T-helper 2 cell treated with Interferon-gamma antibody and Interleukin-4, amounts not matched to agents 100 ng/mL and 5 ng/mL, for 36 hours (primary cell): ENCODE measurements around the gene STING1. TPM values are rescaled to one million over a fixed set of nuclear protein-coding genes. Genes with fewer than 3 reads are reported as not detected.
"Not testable (repeated sequence)": the region's sequence is repeated elsewhere in the genome, so short reads cannot be mapped to it uniquely, and the experiment has no call there.

Experiments
- intact Hi-C: fragments of 100-400 bp; cut with micrococcal nuclease; formaldehyde crosslinking; loops from one replicate; pipeline ENCODE4 v1.15.1; 2023
- total RNA-seq: library from RNA; stranded (reverse); gene quantifications from 2 replicates; pipeline ENCODE4 v1.2.3, GENCODE V29; 2022

The STING1 gene
- total RNA-seq, 1 donor from 2014 or later = 216 TPM

DNA sequence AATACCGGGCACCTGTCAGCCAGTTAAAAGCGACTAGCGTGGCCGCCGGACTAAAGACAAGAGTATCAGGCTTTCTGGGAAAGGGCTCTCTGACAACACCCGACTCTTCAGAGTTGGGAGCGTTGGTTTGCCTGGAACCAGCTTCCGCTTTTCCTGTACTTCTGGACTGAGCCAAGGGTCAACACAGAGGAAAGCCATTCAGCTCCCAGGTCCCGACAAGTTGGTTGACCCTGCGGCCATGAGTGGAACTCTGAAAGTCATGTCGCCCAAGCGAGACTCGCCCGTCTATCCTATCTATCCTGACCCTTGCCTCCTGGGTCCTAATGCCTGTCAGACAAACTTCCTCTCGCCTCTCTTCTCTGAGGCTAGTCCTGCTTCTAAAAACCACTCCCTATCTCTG lies 21.3 kb upstream of the STING1 start:
- intact Hi-C loops = not testable (repeated sequence)

DNA sequence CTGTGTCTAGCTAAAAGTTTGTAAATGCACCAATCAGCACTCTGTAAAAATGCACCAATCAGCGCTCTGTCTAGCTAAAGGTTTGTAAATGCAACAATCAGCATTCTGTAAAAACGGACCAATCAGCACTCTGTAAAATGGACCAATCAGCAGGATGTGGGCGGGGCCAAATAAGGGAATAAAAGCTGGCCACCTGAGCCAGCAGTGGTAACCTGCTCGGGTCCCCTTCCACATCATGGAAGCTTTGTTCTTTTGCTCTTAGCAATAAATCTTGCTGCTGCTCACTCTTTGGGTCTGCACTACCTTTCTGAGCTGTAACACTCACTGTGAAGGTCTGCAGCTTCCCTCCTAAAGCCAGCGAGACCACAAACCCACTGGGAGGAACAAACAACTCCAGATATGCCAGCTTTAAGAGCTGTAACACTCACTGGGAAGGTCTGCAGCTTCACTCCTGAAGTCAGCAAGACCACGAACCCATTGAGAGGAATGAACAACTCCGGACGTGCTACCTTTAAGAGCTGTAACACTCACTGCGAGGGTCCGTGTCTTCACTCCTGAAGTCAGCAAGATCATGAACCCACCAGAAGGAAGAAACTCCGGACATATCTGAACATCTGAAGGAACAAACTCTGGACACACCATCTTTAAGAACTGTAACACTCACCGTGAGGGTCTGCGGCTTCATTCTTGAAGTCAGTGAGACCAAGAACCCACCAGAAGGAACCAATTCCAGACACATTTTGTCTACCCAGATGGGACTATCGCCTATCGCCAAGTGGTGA lies 20.7 kb upstream of the STING1 start:
- intact Hi-C loops = not testable (repeated sequence)

DNA sequence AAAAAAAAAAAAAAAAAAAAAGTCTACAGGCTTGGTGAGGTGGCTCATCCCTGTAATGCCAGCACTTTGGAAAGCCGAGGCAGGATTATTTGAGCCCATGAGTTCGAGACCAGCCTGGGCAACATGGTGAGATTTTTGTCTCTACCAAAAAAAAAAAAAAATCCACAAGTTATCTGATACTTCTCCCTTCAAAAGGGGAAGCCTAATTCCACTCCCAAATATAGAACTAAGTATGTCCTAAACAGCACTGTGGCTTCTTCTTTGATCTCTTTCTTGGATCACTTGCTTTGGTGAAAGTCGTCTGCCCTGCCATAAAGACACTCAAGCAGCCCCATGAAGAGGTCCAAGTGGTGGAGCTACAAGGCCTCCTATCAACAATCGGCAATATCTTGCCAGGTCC lies 18.8 kb upstream of the STING1 start:
- intact Hi-C loops = no loop called here

DNA sequence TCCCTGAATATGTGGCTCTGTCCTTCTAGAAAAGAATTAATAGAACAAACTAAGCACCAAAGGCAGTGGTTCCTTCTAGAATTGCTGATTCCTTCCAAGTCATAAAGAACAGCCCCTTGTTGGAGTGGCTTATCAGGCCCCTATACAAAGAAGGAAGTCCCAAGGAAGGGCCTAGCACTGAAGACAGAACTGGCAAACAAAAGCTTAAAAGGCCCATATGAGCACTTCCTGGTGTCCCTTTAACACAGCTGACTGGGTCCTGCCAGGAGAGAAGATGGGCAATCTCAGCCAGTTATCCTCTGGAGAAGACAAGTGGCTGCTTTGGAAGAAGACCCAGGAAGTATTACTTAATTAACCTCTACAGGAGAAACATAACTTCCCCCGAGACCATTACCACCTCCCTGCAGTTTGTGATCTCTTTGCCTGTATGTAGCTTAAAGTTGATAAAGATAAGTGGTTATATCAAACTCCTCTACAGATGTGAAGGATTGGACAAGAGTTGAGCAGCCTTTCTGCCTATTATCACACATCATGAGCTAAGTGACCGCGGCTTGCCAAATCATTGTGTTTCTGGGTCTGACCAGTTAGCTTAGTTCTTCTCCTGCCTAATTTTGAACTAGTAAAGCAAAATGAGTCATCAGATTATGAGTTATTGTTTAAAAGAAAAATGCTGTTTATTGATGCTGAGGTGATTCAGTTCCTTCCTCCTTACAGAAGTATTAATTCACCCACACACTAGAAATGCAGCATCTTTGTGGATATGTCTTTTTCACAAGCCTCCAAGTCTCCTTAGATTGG lies 13.3 kb upstream of the STING1 start:
- intact Hi-C loops = no loop called here

DNA sequence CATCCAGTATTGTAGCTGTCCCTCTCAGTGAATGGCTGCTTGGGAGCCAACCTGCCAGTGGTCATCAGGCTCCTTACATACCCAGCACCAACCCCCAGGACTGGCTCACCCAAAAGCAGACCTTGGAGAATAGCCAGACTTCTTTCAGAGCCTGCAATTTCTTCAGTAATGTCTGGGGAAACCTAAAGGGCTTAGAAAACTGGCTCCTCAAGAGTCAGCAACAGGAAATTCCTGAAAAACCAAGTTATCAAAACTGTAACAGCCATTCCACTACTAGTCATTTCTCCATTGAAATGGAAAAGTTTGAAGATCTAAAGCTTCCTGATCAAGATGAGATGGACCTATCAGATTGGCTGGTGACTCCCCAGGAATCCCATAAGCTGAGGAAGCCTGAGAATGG lies 12.3 kb upstream of the STING1 start:
- intact Hi-C loops = no loop called here

DNA sequence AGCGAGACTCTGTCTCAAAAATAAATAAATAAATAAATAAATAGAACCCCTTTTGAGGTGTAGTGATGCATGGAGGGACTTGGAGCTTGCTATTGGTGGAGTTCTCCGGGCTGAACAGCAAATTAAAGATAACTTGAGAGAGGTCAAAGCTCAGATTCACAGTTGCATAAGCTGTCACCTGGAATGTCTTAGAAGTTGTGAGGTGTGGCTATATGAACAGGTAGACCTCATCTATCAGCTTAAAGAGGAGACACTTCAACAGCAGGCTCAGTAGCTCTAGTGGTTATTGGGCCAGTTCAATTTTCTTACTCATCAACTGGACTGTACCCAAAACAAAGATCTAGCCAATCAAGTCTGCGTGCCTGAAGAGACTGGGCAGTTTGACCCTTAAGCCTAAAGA lies 11.7 kb upstream of the STING1 start:
- intact Hi-C loops = no loop called here

DNA sequence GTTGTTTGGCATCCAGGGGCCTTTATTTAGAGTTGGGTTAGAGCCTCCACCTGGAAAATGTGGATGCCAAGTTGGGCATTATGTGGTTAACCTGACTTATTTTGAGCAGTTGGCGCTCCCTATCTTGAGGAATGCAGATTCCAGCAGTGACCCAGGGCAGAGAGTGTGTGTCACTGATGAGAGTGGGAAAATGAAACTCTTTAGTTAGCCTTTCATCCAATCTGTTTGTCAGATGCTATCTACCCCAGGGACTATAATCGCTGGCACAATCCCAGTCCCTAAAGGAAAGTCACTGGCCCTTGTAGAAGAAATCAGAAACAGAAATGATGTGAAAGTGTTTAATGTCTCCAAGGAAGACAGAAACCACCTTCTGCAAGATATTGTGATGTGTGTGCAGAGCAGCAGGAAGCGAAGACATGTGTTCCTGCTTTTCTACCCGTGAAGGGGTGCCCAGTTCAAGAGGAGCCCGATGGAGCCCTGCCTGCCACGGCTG lies 10.2 kb upstream of the STING1 start:
- intact Hi-C loops = no loop called here

DNA sequence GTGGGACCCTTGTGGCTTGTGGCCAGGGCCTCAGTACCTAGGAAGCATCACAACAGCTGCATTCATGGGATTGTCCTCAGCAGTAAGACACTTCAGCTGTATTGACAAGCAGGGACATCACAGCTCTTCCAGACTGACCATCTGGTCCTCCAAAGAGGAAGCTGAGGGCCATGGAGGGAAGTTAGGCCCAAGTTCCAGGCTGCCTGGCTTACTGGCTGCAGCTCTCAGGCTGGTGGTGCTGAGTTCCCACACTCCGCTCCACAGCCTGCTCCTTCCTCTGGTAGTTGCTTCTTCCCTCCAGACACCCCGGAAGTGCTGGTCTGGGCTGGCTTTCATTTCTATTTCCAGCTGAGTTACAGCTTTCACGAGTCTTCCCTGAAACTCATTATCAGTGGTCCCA lies 5.7 kb upstream of the STING1 start:
- intact Hi-C loops = no loop called here

DNA sequence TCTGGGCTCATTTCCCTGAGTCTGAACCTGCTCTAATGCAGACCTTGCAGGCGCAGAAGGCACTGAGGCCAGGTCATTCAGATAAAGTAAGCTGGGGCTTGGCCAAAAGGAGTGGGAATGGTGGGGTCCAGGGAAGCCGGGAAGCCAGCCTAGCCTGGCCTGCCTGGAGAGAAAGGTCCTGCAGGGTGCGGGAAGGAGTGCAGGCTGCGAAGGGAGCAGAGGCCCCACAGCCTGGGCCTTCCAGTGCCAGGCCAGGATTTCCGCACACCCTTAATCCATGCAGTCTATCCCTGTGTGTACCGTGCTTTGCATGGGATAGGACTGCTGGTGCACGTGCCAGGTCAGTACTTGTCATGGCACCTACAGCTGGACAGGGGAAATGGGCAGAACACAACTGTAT lies 3.6 kb upstream of the STING1 start:
- intact Hi-C loops = no loop called here

DNA sequence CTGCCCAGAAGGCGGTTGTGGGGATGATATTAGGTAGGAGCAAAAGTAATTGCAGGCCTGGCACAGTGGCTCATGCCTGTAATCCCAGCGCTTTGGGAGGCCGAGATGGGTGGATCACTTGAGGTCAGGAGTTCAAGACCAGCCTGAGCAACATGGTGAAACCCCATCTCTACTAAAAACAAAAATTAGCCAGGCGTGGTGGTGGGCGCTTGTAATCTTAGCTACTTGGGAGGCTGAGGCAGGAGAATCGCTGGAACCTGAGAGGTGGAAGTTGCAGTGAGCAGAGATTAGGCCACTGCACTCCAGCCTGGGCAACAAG lies 291 bp upstream of the STING1 start:
- intact Hi-C loops = loop anchor here (1.0 to 5.0 kb wide), 6 partner anchors 24 to 191 kb away; partner anchors contain the start of genes DNAJC18, MATR3 and UBE2D2

DNA sequence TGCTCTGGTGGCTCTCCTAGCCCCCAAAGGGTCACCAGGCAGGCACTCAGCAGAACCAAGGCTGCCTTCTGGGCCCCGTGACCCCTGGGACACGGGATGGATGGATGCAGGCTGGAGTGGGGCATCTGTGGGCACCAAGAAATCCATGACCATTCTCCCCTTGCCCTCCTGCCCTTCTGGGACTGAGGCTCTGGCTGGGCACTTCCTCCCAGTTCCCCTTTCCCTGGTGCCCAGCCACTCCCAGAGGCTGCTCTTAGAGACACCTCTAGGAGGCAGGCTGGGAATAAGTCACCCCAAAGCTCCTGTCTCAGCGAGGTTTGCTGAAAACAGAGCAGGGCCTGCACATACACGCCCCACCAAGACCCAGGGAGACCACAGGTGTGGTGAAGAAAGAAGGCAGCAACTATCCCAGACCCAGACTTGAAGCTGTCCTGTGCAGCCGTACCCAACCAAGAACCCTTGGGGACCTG lies 943 bp downstream of the STING1 start:
- intact Hi-C loops = loop anchor here (1.0 to 5.0 kb wide), 7 partner anchors 22 to 189 kb away; partner anchors contain the start of genes DNAJC18, MATR3 and UBE2D2

DNA sequence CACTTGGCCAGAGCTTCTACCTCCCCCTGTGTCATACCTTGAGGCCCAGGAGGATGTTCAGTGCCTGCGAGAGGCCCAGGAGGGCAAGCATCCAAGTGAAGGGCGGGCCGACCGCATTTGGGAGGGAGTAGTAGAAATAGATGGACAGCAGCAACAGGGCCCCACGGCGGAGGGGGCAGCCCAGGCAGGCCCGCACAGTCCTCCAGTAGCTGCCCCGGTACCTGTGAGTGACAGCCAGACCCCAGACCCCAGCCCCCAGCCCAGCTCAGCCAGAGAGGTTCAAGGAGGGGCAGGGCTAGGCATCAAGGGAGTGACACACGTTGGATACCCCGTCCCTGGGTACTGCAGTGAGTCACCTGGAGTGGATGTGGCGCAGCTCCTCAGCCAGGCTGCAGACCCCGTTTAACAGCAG lies 1.4 kb downstream of the STING1 start:
- intact Hi-C loops = loop anchor here (1.0 to 5.0 kb wide), 2 partner anchors 95 to 189 kb away; partner anchors contain the start of gene MATR3

DNA sequence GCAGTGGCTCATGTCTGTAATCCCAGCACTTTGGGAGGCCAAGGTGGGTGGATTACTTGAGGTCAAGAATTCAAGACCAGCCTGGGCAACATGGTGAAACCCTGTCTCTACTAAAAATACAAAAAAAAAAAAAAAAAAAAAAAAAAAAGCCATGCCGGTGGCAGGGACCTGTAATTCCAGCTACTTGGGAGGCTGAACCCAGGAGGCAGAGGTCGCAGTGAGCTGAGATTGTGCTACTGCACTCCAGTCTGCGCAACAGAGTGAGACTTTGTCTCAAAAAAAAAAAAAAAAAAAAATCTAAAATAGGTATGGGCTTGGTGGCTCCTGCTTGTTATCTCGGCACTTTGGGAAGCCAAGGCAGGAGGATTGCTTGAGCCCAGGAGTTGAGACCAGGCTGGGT lies 2.8 kb downstream of the STING1 start:
- intact Hi-C loops = loop anchor here (5.0 kb wide), 1 partner anchor 187 kb away; the partner anchor contains the start of gene MATR3

DNA sequence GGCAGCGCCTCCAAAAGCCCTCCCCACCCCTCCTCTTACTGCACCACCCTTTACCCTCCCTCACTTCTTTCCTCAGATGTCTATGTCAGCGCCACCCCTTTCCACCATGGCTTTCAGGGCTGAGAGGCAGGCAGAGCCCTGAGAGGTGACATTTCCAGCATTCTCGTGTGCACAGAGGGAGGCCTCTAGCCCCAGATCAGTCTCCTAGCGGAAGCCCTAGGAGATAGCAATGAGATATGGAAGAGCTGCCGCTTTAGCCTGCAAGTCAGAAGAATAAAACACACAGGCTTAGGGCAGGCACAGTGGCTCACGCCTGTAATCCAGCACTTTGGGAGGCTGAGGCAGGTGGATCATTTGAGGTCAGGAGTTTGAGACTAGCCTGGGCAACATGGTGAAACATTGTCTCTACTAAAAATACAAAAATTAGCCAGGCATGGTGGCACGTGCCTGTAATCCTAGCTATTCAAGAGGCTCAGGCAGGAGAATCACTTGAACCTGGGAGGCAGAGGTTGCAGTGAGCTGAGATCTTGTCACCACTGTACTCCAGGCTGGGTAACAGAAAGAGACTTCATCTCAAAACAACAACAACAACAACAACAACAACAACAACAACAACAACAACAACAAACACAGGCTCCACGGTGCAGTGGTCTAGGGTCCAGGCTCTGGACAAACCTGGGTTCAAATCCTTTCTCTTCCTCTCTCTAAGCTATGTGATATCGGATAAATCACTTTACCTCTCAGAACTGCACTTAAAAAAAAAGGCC lies 3.7 kb downstream of the STING1 start:
- intact Hi-C loops = not testable (repeated sequence)

DNA sequence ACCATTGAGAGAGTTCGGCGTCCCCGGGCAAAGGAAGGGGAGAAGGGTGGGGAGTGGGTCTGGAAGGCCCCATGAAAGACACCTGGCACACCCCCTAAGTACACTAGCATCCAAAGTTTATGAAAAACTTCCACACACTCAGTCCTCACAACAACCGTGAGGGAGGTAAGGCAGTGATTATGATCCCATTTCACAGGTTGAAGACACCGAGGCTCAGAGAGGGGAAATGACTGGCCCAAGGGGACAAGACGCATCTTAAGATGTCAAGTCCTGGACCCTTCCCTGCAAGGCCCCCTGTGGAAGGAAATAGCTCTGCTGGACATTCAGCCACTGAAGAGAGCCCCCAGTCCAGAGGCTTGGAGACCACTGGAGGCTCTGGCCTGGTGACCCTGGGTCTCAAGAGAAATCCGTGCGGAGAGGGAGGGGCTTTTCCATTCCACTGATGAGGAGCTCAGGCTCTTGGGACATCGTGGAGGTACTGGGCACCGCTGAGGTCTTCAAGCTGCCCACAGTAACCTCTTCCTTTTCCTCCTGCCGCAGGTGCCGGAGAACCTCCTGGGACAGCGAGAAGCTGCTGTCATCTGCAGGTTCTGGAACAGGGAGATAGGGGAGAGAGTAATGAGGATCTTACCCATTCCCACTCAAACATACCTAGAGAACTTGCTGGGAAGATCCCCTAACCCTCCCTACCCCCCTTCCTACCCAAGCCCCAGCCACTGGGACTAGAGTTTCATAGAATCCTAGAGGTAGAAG lies 6.5 kb downstream of the STING1 start:
- intact Hi-C loops = loop anchor here (2.0 kb wide), 1 partner anchor 17 kb away; no protein-coding TSS in a partner anchor

DNA sequence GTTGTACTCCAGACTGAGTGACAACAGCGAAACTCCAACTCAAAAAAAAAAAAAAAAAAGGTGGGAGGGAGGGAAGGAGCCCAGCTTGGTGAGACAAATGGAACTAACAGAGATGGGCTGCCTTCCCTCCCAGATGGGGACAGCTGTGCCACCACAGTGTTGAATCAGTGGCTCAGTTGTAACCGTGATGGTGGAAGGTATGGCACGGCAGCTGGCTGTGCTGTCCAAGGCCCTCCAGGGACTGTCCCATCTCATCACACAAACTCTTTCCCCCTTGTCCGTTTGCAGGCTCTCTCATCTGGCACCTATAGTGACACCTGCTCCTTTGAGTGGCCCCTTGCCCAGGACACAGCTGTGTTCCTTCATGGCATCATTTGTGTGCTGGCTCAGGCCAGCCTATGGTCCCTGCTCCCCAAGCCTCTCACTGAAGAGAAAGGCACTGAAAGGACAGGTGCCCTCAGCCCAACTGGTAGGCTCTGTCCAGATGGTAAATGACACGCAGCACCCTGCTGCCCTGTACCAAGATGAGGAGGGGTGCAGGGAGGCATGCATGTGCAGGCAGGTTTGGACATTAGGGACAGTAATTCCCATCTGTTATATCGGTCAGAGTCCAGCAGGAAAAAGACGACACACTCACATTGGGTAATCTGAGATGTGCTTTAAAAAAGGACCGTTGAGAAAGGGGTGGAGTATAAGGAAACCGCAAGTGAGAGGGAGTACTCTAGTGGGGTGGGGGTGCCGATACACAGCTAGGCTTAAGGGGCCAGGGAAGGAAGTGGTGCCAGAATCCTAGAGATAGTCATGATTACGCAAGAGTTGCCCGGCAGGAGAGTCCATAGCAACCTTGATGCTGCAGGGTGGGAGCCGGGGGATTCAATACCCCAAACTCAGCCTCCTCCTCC lies 7.4 kb downstream of the STING1 start:
- intact Hi-C loops = loop anchor here (2.0 kb wide), 1 partner anchor 16 kb away; no protein-coding TSS in a partner anchor

DNA sequence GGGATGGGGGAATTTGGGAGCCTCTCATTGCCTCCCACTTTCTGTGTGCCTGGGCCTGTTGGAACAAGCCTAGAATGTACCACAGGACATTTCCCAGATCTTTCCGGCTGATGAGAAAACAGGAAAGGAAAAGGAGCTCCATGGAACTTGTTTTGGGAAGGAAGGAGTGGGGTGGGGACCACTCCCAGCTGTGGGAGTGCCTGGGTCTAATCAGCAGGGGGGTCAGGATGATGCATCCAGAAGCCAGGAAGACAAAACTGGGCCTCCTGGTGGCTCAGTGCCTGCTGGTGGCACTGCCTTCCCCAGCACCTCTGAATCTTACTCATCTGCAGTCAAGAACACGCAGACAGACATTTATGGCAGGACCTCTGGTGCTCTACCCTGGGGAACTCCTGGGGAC lies 9.0 kb downstream of the STING1 start:
- intact Hi-C loops = no loop called here

DNA sequence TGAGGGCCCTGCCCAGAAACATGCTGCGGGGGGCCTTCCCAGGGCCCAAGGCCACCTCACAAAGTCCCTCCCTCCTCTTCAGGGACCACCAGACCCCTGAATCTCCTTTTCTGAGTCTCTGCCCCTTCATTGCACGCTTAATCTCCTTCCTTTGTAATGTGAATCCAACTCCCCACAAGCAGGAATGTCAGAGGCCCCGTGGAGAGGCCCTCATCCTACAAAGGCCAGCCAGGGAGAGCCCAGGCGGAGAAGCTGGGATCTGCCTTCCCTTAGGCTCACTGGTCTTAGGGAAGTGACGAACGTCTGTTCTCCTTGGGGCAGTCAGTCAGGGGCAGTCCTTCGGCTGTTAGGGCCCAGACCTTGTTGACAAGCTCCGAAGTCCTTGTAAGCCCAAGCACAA lies 9.5 kb downstream of the STING1 start:
- intact Hi-C loops = no loop called here

DNA sequence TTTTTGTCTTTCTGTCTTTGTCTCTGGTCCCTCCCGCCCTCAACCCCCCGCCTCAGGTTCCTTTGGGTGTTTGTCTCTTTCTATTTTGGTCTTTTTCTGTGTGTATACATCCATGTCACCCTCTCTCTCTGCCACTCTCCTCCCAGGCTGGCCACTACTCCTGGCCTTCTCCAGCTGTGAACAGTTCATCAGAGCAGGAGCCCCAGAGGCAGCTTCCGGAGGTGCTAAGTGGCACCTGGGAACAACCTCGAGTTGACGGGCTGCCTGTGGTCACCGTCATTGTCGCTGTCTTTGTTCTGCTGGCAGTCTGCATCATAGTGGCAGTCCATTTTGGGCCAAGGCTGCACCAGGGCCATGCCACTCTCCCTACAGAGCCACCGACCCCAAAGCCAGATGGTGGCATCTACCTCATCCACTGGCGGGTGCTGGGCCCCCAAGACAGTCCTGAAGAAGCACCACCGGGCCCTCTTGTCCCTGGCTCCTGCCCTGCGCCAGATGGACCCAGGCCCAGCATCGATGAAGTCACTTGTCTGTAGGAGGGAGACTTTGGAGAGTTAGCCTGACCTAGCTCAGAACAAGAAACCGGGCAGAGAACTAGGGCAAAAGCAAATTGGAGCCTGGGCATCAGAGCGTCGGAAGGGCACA lies 10.1 kb downstream of the STING1 start:
- intact Hi-C loops = no loop called here
